Measurements from ENCODE around the gene ZNF276. TPM values are rescaled to one million over a fixed set of nuclear protein-coding genes. Genes with fewer than 3 reads are reported as not detected.

Gene ZNF276
- total RNA-seq, 1 donor from 2014 or later, result 12.9 TPM

GRCh38 chr16:89717688-89718505 lies 3.4 kb upstream of the ZNF276 start:
- DNase-seq (ENCODE audit: low read depth) (no peak), FAIRE-seq (no peak)
- Histone ChIP-seq H3K36me3 (ENCODE audit: control insufficient read depth, insufficient read depth, low read length) (peaks cover 4% of the 10 kb centered on the region), H3K4me3 (ENCODE audit: low read depth, low read length) (no peak overlapping the region), H3K27me3 (ENCODE audit: control insufficient read depth, insufficient read depth, low read length) (no peaks in the 10 kb centered on the region)
- TF ChIP-seq, protein P1, sequence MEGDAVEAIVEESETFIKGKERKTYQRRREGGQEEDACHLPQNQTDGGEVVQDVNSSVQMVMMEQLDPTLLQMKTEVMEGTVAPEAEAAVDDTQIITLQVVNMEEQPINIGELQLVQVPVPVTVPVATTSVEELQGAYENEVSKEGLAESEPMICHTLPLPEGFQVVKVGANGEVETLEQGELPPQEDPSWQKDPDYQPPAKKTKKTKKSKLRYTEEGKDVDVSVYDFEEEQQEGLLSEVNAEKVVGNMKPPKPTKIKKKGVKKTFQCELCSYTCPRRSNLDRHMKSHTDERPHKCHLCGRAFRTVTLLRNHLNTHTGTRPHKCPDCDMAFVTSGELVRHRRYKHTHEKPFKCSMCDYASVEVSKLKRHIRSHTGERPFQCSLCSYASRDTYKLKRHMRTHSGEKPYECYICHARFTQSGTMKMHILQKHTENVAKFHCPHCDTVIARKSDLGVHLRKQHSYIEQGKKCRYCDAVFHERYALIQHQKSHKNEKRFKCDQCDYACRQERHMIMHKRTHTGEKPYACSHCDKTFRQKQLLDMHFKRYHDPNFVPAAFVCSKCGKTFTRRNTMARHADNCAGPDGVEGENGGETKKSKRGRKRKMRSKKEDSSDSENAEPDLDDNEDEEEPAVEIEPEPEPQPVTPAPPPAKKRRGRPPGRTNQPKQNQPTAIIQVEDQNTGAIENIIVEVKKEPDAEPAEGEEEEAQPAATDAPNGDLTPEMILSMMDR (IDR thresholded peaks at IDR 0.05; ENCODE audit: insufficient read depth, low read length, severe bottlenecking), result no peak

DNA sequence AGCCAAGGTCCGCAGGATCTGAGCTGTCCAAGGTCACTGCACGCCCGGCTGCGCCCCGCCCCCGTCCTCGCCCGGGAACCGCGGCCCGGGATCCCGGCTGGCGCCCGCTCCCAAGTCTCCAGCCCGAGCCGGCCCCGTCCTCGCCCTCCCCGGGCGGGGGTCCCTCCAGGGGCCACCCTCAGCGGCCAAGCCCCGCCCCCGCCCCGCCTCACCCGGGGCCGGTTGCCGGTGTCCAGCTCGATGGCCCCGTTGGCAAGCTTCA lies 855 bp upstream of the ZNF276 start:
- FAIRE-seq, result no peak
- peaks cover 17% of the 10 kb centered on the region for H3K36me3 ChIP-seq (ENCODE audit: control insufficient read depth, insufficient read depth, low read length)
- peak overlapping the region; percentile 68 for H3K4me3 ChIP-seq (ENCODE audit: low read depth, low read length)
- no peaks in the 10 kb centered on the region for H3K27me3 ChIP-seq (ENCODE audit: control insufficient read depth, insufficient read depth, low read length)
- TF ChIP-seq, protein P1 (IDR thresholded peaks at IDR 0.05; ENCODE audit: insufficient read depth, low read length, severe bottlenecking), result no peak
- no peak for DNase-seq (ENCODE audit: low read depth)

DNA sequence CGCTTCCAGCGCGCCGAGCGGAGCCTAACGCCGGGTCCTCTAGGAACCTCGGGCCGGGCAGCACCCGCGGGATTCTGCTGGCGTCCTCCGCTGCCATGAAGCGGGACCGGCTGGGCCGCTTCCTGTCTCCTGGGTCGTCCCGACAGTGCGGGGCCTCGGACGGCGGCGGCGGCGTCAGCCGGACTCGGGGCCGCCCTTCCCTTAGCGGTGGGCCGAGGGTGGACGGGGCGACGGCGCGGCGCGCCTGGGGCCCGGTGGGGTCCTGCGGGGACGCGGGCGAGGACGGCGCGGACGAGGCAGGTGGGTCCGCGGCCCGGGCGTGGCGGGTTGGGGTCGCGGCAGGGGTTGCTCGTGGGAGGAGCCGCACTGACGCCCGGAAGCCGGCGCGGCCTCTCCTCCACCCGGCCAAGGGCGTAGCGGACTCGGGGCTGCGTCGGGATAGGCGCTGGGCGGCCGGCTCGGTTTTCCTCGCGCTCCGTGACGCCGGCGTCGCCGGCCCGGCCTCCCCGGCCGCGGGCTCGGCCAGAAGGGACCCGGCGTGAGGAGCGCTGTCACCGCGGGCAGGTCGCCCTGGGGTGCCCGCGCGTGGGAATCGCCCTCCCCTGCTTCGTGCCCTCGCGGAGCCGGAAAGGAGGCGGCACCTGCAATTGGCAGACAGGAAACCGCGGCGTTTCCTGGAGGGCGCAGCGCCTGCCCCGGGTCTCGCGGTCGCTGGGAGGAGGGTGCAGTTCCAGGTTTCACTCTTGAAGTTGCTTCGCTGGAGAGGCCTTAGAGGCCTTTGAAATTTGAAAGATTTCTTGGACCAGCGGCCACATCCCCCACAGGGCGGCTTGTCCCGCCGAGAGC lies 432 bp downstream of the ZNF276 start:
- no peaks in the 10 kb centered on the region for H3K27me3 ChIP-seq (ENCODE audit: control insufficient read depth, insufficient read depth, low read length)
- TF ChIP-seq, protein P1 (IDR thresholded peaks at IDR 0.05; ENCODE audit: insufficient read depth, low read length, severe bottlenecking), result no peak
- FAIRE-seq (no peak), DNase-seq (ENCODE audit: low read depth) (peak; percentile 32)
- peak overlapping the region; percentile 68 for H3K4me3 ChIP-seq (ENCODE audit: low read depth, low read length)
- H3K36me3 ChIP-seq (ENCODE audit: control insufficient read depth, insufficient read depth, low read length), result peaks cover 15% of the 10 kb centered on the region

- FAIRE-seq (no peak), DNase-seq (ENCODE audit: low read depth) (peak; percentile 73)
- peak overlapping the region; percentile 68 for H3K4me3 ChIP-seq (ENCODE audit: low read depth, low read length)
- peaks cover 20% of the 10 kb centered on the region for H3K36me3 ChIP-seq (ENCODE audit: control insufficient read depth, insufficient read depth, low read length)
- TF ChIP-seq, protein P1 (IDR thresholded peaks at IDR 0.05; ENCODE audit: insufficient read depth, low read length, severe bottlenecking), result no peak
- H3K27me3 ChIP-seq (ENCODE audit: control insufficient read depth, insufficient read depth, low read length), result no peaks in the 10 kb centered on the region
Measured at GRCh38 chr16:89722392-89723278, 1.3 kb downstream of the ZNF276 start.

DNA sequence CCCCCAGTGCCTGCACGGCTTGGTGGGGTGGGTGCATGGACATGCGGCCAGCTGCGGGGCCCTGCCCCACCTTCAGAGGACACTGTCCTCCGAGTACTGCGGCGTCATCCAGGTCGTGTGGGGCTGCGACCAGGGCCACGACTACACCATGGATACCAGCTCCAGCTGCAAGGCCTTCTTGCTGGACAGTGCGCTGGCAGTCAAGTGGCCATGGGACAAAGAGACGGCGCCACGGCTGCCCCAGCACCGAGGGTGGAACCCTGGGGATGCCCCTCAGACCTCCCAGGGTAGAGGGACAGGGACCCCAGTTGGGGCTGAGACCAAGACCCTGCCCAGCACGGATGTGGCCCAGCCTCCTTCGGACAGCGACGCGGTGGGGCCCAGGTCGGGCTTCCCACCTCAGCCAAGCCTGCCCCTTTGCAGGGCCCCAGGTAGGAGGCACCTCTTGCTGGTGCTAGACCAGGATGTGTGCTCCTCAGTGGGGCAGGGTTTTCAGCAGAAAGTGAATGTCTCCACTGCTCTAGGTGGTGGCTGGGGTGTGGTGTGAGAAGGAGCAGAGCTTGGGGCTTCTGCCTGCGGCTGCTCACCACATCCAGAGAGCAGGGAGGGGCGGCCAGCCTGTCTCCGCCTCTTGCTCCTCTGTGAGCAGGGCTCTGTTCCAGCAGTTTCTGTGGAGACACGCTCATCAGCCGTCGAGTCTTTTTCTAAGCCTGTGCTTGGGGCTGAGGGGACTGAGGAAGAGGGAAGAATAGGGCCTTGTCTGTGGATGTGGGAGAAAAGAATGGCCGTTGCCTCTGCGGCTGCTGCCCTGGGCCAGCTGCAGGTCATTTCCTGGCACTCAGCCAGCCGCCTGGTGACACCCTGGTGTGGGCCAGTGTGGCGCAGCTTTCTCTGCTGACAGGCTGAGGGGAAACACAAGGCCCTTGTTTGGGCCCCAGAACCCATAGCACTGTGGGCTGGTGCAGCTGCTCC lies 2.2 kb downstream of the ZNF276 start:
- TF ChIP-seq, protein P1 (IDR thresholded peaks at IDR 0.05; ENCODE audit: insufficient read depth, low read length, severe bottlenecking), result no peak
- Histone ChIP-seq H3K36me3 (ENCODE audit: control insufficient read depth, insufficient read depth, low read length) (peaks cover 23% of the 10 kb centered on the region), H3K4me3 (ENCODE audit: low read depth, low read length) (no peak overlapping the region), H3K27me3 (ENCODE audit: control insufficient read depth, insufficient read depth, low read length) (no peaks in the 10 kb centered on the region)
- DNase-seq (ENCODE audit: low read depth), result no peak
- FAIRE-seq, result no peak

Measured in bronchial epithelial cell (primary cell).